K562 (cell line): ENCODE data around the gene LSS. TPM values are rescaled to one million over a fixed set of nuclear protein-coding genes. Genes with fewer than 3 reads are reported as not detected.

Source experiments
- ATAC-seq: fragments of 200-7000 bp; cut with Tn5 transposase; 3 replicates; pipeline ENCODE4 v1.9.1; 2020; ENCODE audit warnings: moderate library complexity
- BruUV-seq: library from RNA; stranded (reverse); fragments of 400-500 nt; replicated peaks from 2 replicates; lab custom pipeline; 2021; lab: Mats Ljungman, UMichigan
- CTCF ChIA-PET: fragments of 300-600 bp; formaldehyde crosslinking; extraction: SDS; loops from one replicate; lab custom pipeline; 2021; ENCODE audit warnings: low intra/inter-chr PET ratio; lab: Yijun Ruan, JAX
- POLR2A ChIA-PET: fragments of 300-600, 350-650 bp; sonication (Branson Sonifier 250); formaldehyde crosslinking; extraction: SDS; loops from one replicate; lab custom pipeline; 2021; ENCODE audit warnings: antibody characterized with exemption, inconsistent platforms; lab: Yijun Ruan, JAX
- DNase-seq, 4 experiments: peaks; one replicate each; pipeline versions ENCODE4 v3.0.0 to v3.0.0-alpha.2; 2011 to 2018; ENCODE audit warnings: low spot score in 3 of 4, mixed read lengths in 3 of 4; ENCODE audit errors: extremely low read depth in 1 of 4
- FAIRE-seq: peaks from 2 replicates; lab custom pipeline; 2011; peaks lifted over from hg19 to GRCh38; lab: Jason Lieb, UNC
- H2AFZ ChIP-seq: 2 replicates; pipeline ENCODE4 v1.6.0; 2011; ENCODE audit warnings: low read depth, low read length, control low read depth, inconsistent platforms
- H3K27ac ChIP-seq: fragments of 200-600 bp; 3 replicates; pipeline ENCODE4 v1.8.0; 2011; ENCODE audit warnings: low read depth, mild to moderate bottlenecking, control low read depth, inconsistent platforms, low read length, moderate library complexity, mixed read lengths; ENCODE audit errors: extremely low read depth
- H3K27me3 ChIP-seq, 2 experiments: fragments of 300-600 bp in 1 of 2; 2 replicates in 1 of 2; 3 replicates in 1 of 2; pipeline versions ENCODE4 v1.6.0 to v1.8.0; 2011; ENCODE audit warnings: inconsistent platforms in 2 of 2, low read length in 2 of 2, mild to moderate bottlenecking in 1 of 2, mixed read lengths in 1 of 2, moderate library complexity in 1 of 2; ENCODE audit not compliant: control insufficient read depth in 2 of 2, insufficient read depth in 2 of 2
- H3K36me3 ChIP-seq: fragments of 300-600 bp; 3 replicates; pipeline ENCODE4 v1.8.0; 2011; ENCODE audit warnings: mild to moderate bottlenecking, low read length, inconsistent platforms; ENCODE audit not compliant: control insufficient read depth, insufficient read depth
- H3K4me1 ChIP-seq, 2 experiments: fragments of 200-600 bp in 1 of 2; replicated peaks in 1 of 2; 2 replicates in 1 of 2; 3 replicates in 1 of 2; pipeline versions ENCODE4 v1.5.1 to v1.8.0; 2011; ENCODE audit warnings: inconsistent platforms in 2 of 2, low read length in 2 of 2, mild to moderate bottlenecking in 1 of 2, mixed read lengths in 1 of 2, moderate library complexity in 1 of 2; ENCODE audit not compliant: control insufficient read depth in 2 of 2, insufficient read depth in 2 of 2
- H3K4me2 ChIP-seq: 2 replicates; pipeline ENCODE4 v1.6.1; 2011; ENCODE audit warnings: low read length, control low read depth, inconsistent platforms, mixed read lengths; ENCODE audit not compliant: insufficient read depth
- H3K4me3 ChIP-seq: fragments of 200-600 bp; sonication (generic), shearing (Covaris generic); 2 replicates; pipeline ENCODE4 v1.5.1; 2016; ENCODE audit warnings: control low read depth, inconsistent platforms
- H3K79me2 ChIP-seq: fragments of 200-600 bp; 3 replicates; pipeline ENCODE4 v1.8.0; 2011; ENCODE audit warnings: low read length, inconsistent platforms; ENCODE audit not compliant: control insufficient read depth, insufficient read depth
- H3K9ac ChIP-seq, 2 experiments: 2 replicates each; pipeline versions ENCODE4 v1.6.0 to v1.6.1; 2011; ENCODE audit warnings: low read depth in 2 of 2, low read length in 2 of 2, control low read depth in 1 of 2, inconsistent platforms in 1 of 2, mild to moderate bottlenecking in 1 of 2, mixed read lengths in 1 of 2; ENCODE audit not compliant: insufficient read depth in 1 of 2
- H3K9me1 ChIP-seq: one replicate; pipeline ENCODE4 v1.6.0; 2011; ENCODE audit warnings: inconsistent platforms, mild to moderate bottlenecking, low read length, moderate library complexity; ENCODE audit not compliant: control insufficient read depth, insufficient read depth
- H3K9me3 ChIP-seq: replicated peaks from 2 replicates; pipeline ENCODE4 v1.5.1; 2011; ENCODE audit warnings: low read depth, low read length, inconsistent platforms; ENCODE audit not compliant: control insufficient read depth, insufficient read depth
- H4K20me1 ChIP-seq: replicated peaks from 2 replicates; pipeline ENCODE4 v1.6.1; 2011; ENCODE audit warnings: low read length, inconsistent platforms, mixed read lengths; ENCODE audit not compliant: control insufficient read depth, insufficient read depth
- CCNT2 ChIP-seq: IDR thresholded peaks from 2 replicates; pipeline ENCODE4 v1.6.1; 2011; ENCODE audit warnings: borderline replicate concordance, low read depth, mild to moderate bottlenecking, moderate library complexity, mixed read lengths, low read length; ENCODE audit not compliant: insufficient read length; ENCODE audit errors: extremely low read depth
- E2F3 ChIP-seq: fragments of 250-450 bp; sonication (Bioruptor Pico); IDR thresholded peaks from 2 replicates; pipeline ENCODE4 v1.4.0; 2020; ENCODE audit warnings: mild to moderate bottlenecking
- FOXK2 ChIP-seq, 2 experiments: fragments of 450-650 bp; IDR thresholded peaks in 1 of 2; conservative IDR thresholded peaks in 1 of 2; 2 replicates each; pipeline ENCODE4 v1.6.1; 2016; ENCODE audit warnings: low read depth in 2 of 2, mild to moderate bottlenecking in 1 of 2
- KLF10 ChIP-seq: fragments of 250-450 bp; sonication (Bioruptor Pico); IDR thresholded peaks from 2 replicates; pipeline ENCODE4 v1.6.1; 2021; ENCODE audit warnings: matching md5 sums
- SAP30 ChIP-seq: fragments of 200-600 bp; sonication (generic); IDR thresholded peaks from 2 replicates; pipeline ENCODE4 v1.6.1; 2012; ENCODE audit warnings: borderline replicate concordance, low read depth, mild to moderate bottlenecking, moderate library complexity, low read length, control low read depth, inconsistent platforms; ENCODE audit not compliant: insufficient read depth, poor library complexity, severe bottlenecking
- SIN3A ChIP-seq, 2 experiments: fragments of 150-350 bp in 1 of 2; IDR thresholded peaks; 2 replicates each; pipeline ENCODE4 v1.6.1; 2011 to 2016; ENCODE audit warnings: borderline replicate concordance in 2 of 2, low read depth in 2 of 2, low read length in 2 of 2, mild to moderate bottlenecking in 2 of 2, moderate library complexity in 2 of 2; ENCODE audit not compliant: control insufficient read depth in 1 of 2
- ZBTB1 ChIP-seq: sonication (generic); formaldehyde crosslinking; IDR thresholded peaks from 2 replicates; pipeline ENCODE4 v1.8.1; 2023; ENCODE audit warnings: missing genetic modification reagents, low read depth, mild to moderate bottlenecking, borderline replicate concordance
- ZFP36 ChIP-seq: fragments of 150-350 bp; IDR thresholded peaks from 2 replicates; pipeline ENCODE4 v1.6.1; 2018; ENCODE audit warnings: low read length, low read depth; ENCODE audit not compliant: partially characterized antibody
- ZFX ChIP-seq: sonication (generic); formaldehyde crosslinking; IDR thresholded peaks from 2 replicates; pipeline ENCODE4 v1.8.0; 2022; ENCODE audit warnings: mild to moderate bottlenecking, missing genetic modification reagents, moderate library complexity
- ZKSCAN1 ChIP-seq: fragments of 150-350 bp; IDR thresholded peaks from 2 replicates; pipeline ENCODE4 v1.6.1; 2016; ENCODE audit warnings: low read depth, low read length
- WGBS: fragments of 100-300 bp; shearing (Covaris generic); methylation state at CpG from one replicate; pipeline ENCODE4 v1.1.6; 2016; ENCODE audit warnings: low coverage, mixed read lengths; ENCODE audit not compliant: insufficient coverage; ENCODE audit errors: missing lambda C conversion rate; 5-methylcytosine and 5-hydroxymethylcytosine counted together
- in situ Hi-C: fragments of 300-500 bp; cut with MboI; formaldehyde crosslinking; loops from 4 replicates; pipeline ENCODE4 v1.15.0; 2018; ENCODE audit warnings: inconsistent platforms, mixed read lengths
- intact Hi-C: fragments of 100-400 bp; cut with micrococcal nuclease; formaldehyde crosslinking; loops from 2 replicates; pipeline ENCODE4 v1.14.2; 2022
- polyA plus RNA-seq, 8 experiments: library from polyadenylated mRNA; depleted of rRNA in 4 of 8; stranded (reverse) in 5 of 8; unstranded in 3 of 8; fragments of >200 nt; fragmentation: Nextera tagmentation in 2 of 8; fragmentation: Illumina TruSeq in 1 of 8; extraction: Ambion mirVana in 2 of 8; extraction: Trizol in 1 of 8; gene quantifications; 2 replicates each; pipeline versions ENCODE4 v1.2.1 to v1.2.3, GENCODE V29; 2011 to 2014; ENCODE audit warnings: inconsistent platforms in 1 of 8, missing spikeins in 1 of 8
- total RNA-seq, 7 experiments: library from RNA; depleted of rRNA in 6 of 7; stranded (reverse); fragments of >200 nt in 6 of 7; fragmentation: Illumina TruSeq in 2 of 7; extraction: Trizol in 2 of 7; gene quantifications; 2 replicates each; pipeline versions ENCODE4 v1.2.1 to v1.2.3, GENCODE V29; 2011 to 2021; ENCODE audit warnings: low replicate concordance in 1 of 7
- TF ChIP-seq, protein P1 (sequence below): sonication (generic); formaldehyde crosslinking; IDR thresholded peaks from 2 replicates; pipeline ENCODE4 v1.9.0; 2022; ENCODE audit warnings: mild to moderate bottlenecking, missing genetic modification reagents
- TF ChIP-seq, protein P2 (sequence below): sonication (generic); formaldehyde crosslinking; IDR thresholded peaks from 2 replicates; pipeline ENCODE4 v1.8.0; 2022; ENCODE audit warnings: mild to moderate bottlenecking, missing genetic modification reagents
- TF ChIP-seq, protein P3 (sequence below): fragments of 450-650 bp; IDR thresholded peaks from 2 replicates; pipeline ENCODE4 v1.6.1; 2016; ENCODE audit warnings: borderline replicate concordance

LSS gene
- total and polyA plus RNA-seq, 9 of the 15 experiments (the other 6 are each of a cell fraction or from before 2014, with no cell fraction given): 2.2 to 89.5 (median 37.4) TPM

DNA sequence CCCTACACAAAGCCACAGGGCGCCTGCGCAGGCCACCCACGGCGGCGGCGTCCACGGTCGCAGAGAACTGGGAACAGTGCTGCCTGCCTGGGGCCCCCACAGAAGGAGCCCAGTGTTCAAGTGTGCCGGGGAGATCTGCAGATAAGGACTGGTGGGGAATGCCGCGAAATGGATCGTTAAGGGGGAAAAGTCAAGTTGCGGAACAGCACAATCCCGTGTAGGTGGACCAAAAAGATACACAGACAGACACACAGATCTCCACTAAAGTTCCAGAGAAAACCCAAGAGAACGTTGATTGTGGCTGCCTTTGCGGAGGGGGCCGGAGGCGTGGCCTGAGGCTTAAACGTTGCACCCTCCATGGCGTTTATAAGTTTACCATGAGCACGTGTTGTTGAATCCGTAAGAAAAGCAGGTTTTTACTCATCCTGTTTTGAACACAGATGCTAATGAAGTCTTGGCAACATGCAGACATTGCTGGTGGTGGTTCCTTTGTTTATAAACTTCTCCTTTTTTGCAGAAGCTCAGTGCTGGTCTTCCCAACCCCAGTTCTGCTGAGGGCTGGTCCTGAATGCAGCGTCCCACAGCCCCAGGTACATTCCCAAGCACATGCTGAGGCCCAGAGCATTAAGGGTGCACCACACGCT, 48.4 kb downstream of the LSS start:
- ATAC-seq: peak; percentile 10; the same call in 2 of the 3 replicates
- H3K36me3 ChIP-seq: peaks cover 30% of the 10 kb centered on the region; the same call in 1 of the 3 replicates
- in situ Hi-C loops (no loop called here), intact Hi-C loops (no loop called here)
- 14% methylated on average over 24 of the region's 24 CpGs for WGBS
- no TSS peak for BruUV-seq
- ChIA-PET CTCF (no interaction called here), POLR2A (interaction anchor here (1.8 kb wide), 1 partner anchor 8 kb away, joined by 5 read pairs; no protein-coding TSS in a partner anchor)
- no peaks in the 10 kb centered on the region for H3K9me3 ChIP-seq
- DNase-seq: peak; percentile 57 to 70 (median 66)
- peaks cover 5% of the 10 kb centered on the region for H3K9me1 ChIP-seq
- H4K20me1 ChIP-seq: no peaks in the 10 kb centered on the region
- peak; percentile 69 for FAIRE-seq
- H3K27ac ChIP-seq: peak overlapping the region; percentile 60
- H3K27me3 ChIP-seq: no peaks in the 10 kb centered on the region
- peaks cover 82% of the 10 kb centered on the region for H3K79me2 ChIP-seq
- peak overlapping the region; percentile 76 for H3K4me2 ChIP-seq
- H3K9ac ChIP-seq: peak overlapping the region; percentile 54 to 87
- peak overlapping the region; percentile 8; the same call in 1 of the 2 replicates for H3K4me3 ChIP-seq
- H3K4me1 ChIP-seq: peaks cover 35 to 57% of the 10 kb centered on the region in 2 experiments
- H2AFZ ChIP-seq: peak overlapping the region; percentile 80
- TF ChIP-seq, protein P1, sequence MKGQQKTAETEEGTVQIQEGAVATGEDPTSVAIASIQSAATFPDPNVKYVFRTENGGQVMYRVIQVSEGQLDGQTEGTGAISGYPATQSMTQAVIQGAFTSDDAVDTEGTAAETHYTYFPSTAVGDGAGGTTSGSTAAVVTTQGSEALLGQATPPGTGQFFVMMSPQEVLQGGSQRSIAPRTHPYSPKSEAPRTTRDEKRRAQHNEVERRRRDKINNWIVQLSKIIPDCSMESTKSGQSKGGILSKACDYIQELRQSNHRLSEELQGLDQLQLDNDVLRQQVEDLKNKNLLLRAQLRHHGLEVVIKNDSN (CRISPR knock-in tag): peak; percentile 42
- TF ChIP-seq E2F3 (CRISPR knock-in tag) (no peak), ZKSCAN1 (no peak), FOXK2 (conservative IDR thresholded peaks at IDR 0.05 in 1 of 2, IDR thresholded peaks at IDR 0.05 in 1 of 2; ENCODE audit: low read depth in 2 of 2) (peak; percentile 78 to 83), CCNT2 (peak; percentile 48), ZBTB1 (CRISPR knock-in tag) (no peak), ZFP36 (peak; percentile 61), ZFX (CRISPR knock-in tag) (0 out of 2 replicates have a peak, but pooled peaks have one; percentile 1), SIN3A (IDR thresholded peaks at IDR 0.05; ENCODE audit: borderline replicate concordance in 2 of 2, control insufficient read depth in 1 of 2, low read depth in 2 of 2, low read length in 2 of 2) (0 out of 4 replicates have a peak, but pooled peaks of 1 of the 2 experiments have one; percentile 27), KLF10 (CRISPR knock-in tag) (no peak), SAP30 (peak; percentile 59)
- TF ChIP-seq, protein P2, sequence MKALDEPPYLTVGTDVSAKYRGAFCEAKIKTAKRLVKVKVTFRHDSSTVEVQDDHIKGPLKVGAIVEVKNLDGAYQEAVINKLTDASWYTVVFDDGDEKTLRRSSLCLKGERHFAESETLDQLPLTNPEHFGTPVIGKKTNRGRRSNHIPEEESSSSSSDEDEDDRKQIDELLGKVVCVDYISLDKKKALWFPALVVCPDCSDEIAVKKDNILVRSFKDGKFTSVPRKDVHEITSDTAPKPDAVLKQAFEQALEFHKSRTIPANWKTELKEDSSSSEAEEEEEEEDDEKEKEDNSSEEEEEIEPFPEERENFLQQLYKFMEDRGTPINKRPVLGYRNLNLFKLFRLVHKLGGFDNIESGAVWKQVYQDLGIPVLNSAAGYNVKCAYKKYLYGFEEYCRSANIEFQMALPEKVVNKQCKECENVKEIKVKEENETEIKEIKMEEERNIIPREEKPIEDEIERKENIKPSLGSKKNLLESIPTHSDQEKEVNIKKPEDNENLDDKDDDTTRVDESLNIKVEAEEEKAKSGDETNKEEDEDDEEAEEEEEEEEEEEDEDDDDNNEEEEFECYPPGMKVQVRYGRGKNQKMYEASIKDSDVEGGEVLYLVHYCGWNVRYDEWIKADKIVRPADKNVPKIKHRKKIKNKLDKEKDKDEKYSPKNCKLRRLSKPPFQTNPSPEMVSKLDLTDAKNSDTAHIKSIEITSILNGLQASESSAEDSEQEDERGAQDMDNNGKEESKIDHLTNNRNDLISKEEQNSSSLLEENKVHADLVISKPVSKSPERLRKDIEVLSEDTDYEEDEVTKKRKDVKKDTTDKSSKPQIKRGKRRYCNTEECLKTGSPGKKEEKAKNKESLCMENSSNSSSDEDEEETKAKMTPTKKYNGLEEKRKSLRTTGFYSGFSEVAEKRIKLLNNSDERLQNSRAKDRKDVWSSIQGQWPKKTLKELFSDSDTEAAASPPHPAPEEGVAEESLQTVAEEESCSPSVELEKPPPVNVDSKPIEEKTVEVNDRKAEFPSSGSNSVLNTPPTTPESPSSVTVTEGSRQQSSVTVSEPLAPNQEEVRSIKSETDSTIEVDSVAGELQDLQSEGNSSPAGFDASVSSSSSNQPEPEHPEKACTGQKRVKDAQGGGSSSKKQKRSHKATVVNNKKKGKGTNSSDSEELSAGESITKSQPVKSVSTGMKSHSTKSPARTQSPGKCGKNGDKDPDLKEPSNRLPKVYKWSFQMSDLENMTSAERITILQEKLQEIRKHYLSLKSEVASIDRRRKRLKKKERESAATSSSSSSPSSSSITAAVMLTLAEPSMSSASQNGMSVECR (CRISPR knock-in tag): 0 out of 2 replicates have a peak, but pooled peaks have one; percentile 31
- TF ChIP-seq, protein P3, sequence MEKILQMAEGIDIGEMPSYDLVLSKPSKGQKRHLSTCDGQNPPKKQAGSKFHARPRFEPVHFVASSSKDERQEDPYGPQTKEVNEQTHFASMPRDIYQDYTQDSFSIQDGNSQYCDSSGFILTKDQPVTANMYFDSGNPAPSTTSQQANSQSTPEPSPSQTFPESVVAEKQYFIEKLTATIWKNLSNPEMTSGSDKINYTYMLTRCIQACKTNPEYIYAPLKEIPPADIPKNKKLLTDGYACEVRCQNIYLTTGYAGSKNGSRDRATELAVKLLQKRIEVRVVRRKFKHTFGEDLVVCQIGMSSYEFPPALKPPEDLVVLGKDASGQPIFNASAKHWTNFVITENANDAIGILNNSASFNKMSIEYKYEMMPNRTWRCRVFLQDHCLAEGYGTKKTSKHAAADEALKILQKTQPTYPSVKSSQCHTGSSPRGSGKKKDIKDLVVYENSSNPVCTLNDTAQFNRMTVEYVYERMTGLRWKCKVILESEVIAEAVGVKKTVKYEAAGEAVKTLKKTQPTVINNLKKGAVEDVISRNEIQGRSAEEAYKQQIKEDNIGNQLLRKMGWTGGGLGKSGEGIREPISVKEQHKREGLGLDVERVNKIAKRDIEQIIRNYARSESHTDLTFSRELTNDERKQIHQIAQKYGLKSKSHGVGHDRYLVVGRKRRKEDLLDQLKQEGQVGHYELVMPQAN: no peak
